Hepatocyte (in vitro differentiated cells): Measurements from ENCODE around the gene COG6. TPM values are rescaled to one million over a fixed set of nuclear protein-coding genes. Genes with fewer than 3 reads are reported as not detected.

Experiments
- microRNA-seq: library from miRNA; unstranded; fragments of <30 nt; microRNA quantifications from one replicate; pipeline ENCODE4, GENCODE V29; 2017
- polyA plus RNA-seq: library from polyadenylated mRNA; unstranded; fragments of >200 nt; fragmentation: Nextera tagmentation; extraction: Ambion mirVana; gene quantifications from 2 replicates; pipeline ENCODE4 v1.2.1, GENCODE V29; 2016
- small RNA-seq: library from RNA; depleted of rRNA; stranded (forward); fragments of <200 nt; gene quantifications from one replicate; pipeline ENCODE3, GENCODE V24; 2014
- total RNA-seq: library from RNA; depleted of rRNA; stranded (reverse); fragments of >200 nt; gene quantifications from 2 replicates; pipeline ENCODE4 v1.2.3, GENCODE V29; 2014

COG6 gene
- total and polyA plus RNA-seq, 2 experiments from 2014 or later = 25.3 to 37.3 TPM

Small RNA genes within 50 kb of the gene (microRNA-seq; reads per million reads assigned to microRNA genes)
- not detected for gene MIR4305

Small RNA genes within 50 kb of the gene (small RNA-seq; reads per million reads assigned to genes)
- not detected for gene MIR4305
- not detected for gene RNY4P14

Other genes with a start within 250 kb of the COG6 start
- 7.2 and 12.1 TPM in 2 replicates for gene LHFPL6, start 52.5 kb upstream of the COG6 start, total RNA-seq
- gene LHFPL6, start 52.5 kb upstream of the COG6 start, polyA plus RNA-seq = 14.1 and 17.2 TPM in 2 replicates